ENCODE results near the gene MYO5C. TPM values are rescaled to one million over a fixed set of nuclear protein-coding genes. Genes with fewer than 3 reads are reported as not detected.

Gene MYO5C
- total RNA-seq, 4 donors from 2014 or later = 6.4 to 23.5 (median 13.9) TPM

DNA sequence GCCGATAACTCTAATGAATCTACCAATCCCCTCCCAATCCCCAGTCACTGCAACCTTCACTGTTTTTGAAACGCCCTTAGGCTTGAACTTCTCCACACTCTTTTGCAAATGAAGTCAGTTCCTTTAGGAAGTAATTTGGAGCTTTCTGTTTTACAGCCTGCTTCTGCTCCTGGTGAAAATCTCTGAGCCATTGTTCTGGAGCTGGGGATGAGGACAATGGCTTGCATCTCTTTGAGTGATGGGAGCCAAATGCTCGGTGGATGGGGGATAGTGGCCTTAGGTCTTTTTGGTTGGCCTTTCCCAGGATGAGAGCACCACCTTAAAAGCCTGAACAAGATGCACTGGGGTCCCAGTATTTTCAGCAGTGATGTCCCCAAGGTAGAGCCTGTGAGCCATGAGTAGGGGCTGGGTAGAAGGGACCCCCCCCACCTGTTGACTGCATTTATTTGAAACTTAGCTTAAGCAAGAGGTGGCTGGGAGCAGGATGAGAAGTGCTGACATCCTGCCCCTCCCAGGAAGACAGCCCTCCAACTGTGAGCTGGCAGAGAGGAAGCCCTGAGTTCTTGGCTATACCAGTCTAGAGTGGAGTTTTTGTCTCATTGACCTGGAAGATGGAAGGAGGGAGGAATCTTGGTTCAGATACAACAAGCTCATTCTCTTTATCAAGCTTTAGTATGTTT is 7.6 kb upstream of the MYO5C start:
- no peak for DNase-seq (ENCODE audit: low spot score in 2 of 2)
- 52 to 63% methylated on average over 3 of the region's 3 CpGs for WGBS, 2 donors
- intact Hi-C loops (cut with DNase I; ENCODE audit: low total_unique reads) = no loop called here
- no peak for TF ChIP-seq POLR2A (IDR thresholded peaks at IDR 0.05)
- TF ChIP-seq, protein P1, sequence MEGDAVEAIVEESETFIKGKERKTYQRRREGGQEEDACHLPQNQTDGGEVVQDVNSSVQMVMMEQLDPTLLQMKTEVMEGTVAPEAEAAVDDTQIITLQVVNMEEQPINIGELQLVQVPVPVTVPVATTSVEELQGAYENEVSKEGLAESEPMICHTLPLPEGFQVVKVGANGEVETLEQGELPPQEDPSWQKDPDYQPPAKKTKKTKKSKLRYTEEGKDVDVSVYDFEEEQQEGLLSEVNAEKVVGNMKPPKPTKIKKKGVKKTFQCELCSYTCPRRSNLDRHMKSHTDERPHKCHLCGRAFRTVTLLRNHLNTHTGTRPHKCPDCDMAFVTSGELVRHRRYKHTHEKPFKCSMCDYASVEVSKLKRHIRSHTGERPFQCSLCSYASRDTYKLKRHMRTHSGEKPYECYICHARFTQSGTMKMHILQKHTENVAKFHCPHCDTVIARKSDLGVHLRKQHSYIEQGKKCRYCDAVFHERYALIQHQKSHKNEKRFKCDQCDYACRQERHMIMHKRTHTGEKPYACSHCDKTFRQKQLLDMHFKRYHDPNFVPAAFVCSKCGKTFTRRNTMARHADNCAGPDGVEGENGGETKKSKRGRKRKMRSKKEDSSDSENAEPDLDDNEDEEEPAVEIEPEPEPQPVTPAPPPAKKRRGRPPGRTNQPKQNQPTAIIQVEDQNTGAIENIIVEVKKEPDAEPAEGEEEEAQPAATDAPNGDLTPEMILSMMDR (IDR thresholded peaks at IDR 0.05) = no peak
- no peak overlapping the region for H3K4me3 ChIP-seq (ENCODE audit: low read depth, poor library complexity, severe bottlenecking)

GRCh38 chr15:52301265-52301847 is 5.8 kb upstream of the MYO5C start:
- no peak for DNase-seq (ENCODE audit: low spot score in 2 of 2)
- TF ChIP-seq, protein P1 (IDR thresholded peaks at IDR 0.05) = no peak
- no peak for TF ChIP-seq POLR2A (IDR thresholded peaks at IDR 0.05)
- WGBS, 2 donors = 94 to 98% methylated on average over 2 of the region's 2 CpGs
- intact Hi-C loops (cut with DNase I; ENCODE audit: low total_unique reads) = no loop called here
- H3K4me3 ChIP-seq (ENCODE audit: low read depth, poor library complexity, severe bottlenecking) = no peak overlapping the region

GRCh38 chr15:52294881-52295420 is 653 bp downstream of the MYO5C start:
- DNase-seq (ENCODE audit: low spot score in 2 of 2) = no peak
- TF ChIP-seq, protein P1 (IDR thresholded peaks at IDR 0.05) = no peak
- no peak for TF ChIP-seq POLR2A (IDR thresholded peaks at IDR 0.05)
- 5 to 6% methylated on average over 16 to 27 of the region's 32 CpGs for WGBS, 2 donors
- peak overlapping the region; percentile 48 for H3K4me3 ChIP-seq (ENCODE audit: low read depth, poor library complexity, severe bottlenecking)
- intact Hi-C loops (cut with DNase I; ENCODE audit: low total_unique reads) = no loop called here

DNA sequence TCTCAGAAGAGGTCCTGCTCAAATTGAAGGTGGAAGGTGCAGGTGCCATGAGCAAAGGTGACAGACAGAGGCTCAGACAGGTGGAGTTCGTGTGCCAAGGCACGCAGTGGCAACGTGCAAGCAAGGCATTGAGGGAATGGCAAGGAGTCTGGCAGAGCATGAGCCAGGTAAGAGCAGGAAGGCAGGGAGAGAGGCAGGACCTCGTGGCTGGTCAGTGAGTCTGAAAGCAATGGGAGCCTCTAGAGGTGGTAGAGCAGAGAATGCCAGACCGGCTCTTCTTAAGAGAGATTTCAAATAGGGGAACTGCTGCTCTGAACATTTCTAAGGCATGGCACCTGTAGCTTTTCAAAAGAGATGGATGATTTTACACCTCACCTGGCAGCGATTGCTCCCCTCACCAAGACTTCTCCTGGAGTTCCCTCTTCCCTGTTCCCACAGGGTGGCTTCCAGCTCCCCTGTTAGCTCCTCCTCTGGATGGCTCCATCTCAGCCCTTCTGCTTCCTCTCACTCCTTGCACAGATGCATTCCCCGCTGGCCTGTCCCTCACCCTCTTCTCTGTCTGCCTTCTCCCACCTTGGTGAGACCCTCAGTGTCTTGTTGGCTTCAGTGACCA is 2.7 kb downstream of the MYO5C start:
- TF ChIP-seq, protein P1 (IDR thresholded peaks at IDR 0.05) = no peak
- TF ChIP-seq POLR2A (IDR thresholded peaks at IDR 0.05) = no peak
- WGBS, 2 donors = 73 to 75% methylated on average over 7 of the region's 7 CpGs
- DNase-seq (ENCODE audit: low spot score in 2 of 2) = no peak
- no peak overlapping the region for H3K4me3 ChIP-seq (ENCODE audit: low read depth, poor library complexity, severe bottlenecking)
- intact Hi-C loops (cut with DNase I; ENCODE audit: low total_unique reads) = no loop called here

- no peak for DNase-seq (ENCODE audit: low spot score in 2 of 2)
- intact Hi-C loops (cut with DNase I; ENCODE audit: low total_unique reads) = no loop called here
- TF ChIP-seq, protein P1 (IDR thresholded peaks at IDR 0.05) = no peak
- no peak for TF ChIP-seq POLR2A (IDR thresholded peaks at IDR 0.05)
- WGBS, 2 donors = 78 to 82% methylated on average over 4 of the region's 4 CpGs
- no peak overlapping the region for H3K4me3 ChIP-seq (ENCODE audit: low read depth, poor library complexity, severe bottlenecking)
These were observed 4.4 kb downstream of the MYO5C start for GRCh38 chr15:52291204-52291603.
